Astrocyte (in vitro differentiated cells and primary cell): ENCODE measurements around the gene MFN2. TPM values are rescaled to one million over a fixed set of nuclear protein-coding genes. Genes with fewer than 3 reads are reported as not detected.

Experiments
- DNase-seq: peaks from one replicate; pipeline ENCODE4 v3.0.0-alpha.2; 2010; ENCODE audit warnings: low read depth
- FAIRE-seq: peaks from 2 replicates; lab custom pipeline; 2011; peaks lifted over from hg19 to GRCh38; lab: Jason Lieb, UNC
- H2AFZ ChIP-seq: 2 replicates; pipeline ENCODE4 v1.6.0; 2012; ENCODE audit warnings: low read depth, low read length, inconsistent platforms
- H3K27ac ChIP-seq: 2 replicates; pipeline ENCODE4 v1.5.1; 2011; ENCODE audit warnings: low read depth, low read length, inconsistent platforms
- H3K27me3 ChIP-seq: 2 replicates; pipeline ENCODE4 v1.6.0; 2011; ENCODE audit warnings: low read length, inconsistent platforms; ENCODE audit not compliant: insufficient read depth
- H3K36me3 ChIP-seq: 2 replicates; pipeline ENCODE4 v1.5.1; 2011; ENCODE audit warnings: low read length, inconsistent platforms; ENCODE audit not compliant: insufficient read depth
- H3K4me1 ChIP-seq: 2 replicates; pipeline ENCODE4 v1.5.1; 2011; ENCODE audit warnings: low read length, inconsistent platforms; ENCODE audit not compliant: insufficient read depth
- H3K4me2 ChIP-seq: 2 replicates; pipeline ENCODE4 v1.6.0; 2012; ENCODE audit warnings: low read length, inconsistent platforms
- H3K4me3 ChIP-seq: 2 replicates; pipeline ENCODE4 v1.5.1; 2011; ENCODE audit warnings: low read depth, mild to moderate bottlenecking, low read length, inconsistent platforms; ENCODE audit not compliant: insufficient read depth
- H3K79me2 ChIP-seq: 2 replicates; pipeline ENCODE4 v1.6.0; 2012; ENCODE audit warnings: mild to moderate bottlenecking, low read length, inconsistent platforms; ENCODE audit not compliant: insufficient read depth
- H3K9ac ChIP-seq: 2 replicates; pipeline ENCODE4 v1.6.0; 2012; ENCODE audit warnings: mild to moderate bottlenecking, low read length, inconsistent platforms
- H3K9me3 ChIP-seq: 2 replicates; pipeline ENCODE4 v1.5.1; 2012; ENCODE audit warnings: low read depth, mild to moderate bottlenecking, low read length, inconsistent platforms; ENCODE audit not compliant: insufficient read depth
- H4K20me1 ChIP-seq: 2 replicates; pipeline ENCODE4 v1.6.0; 2012; ENCODE audit warnings: low read length, inconsistent platforms; ENCODE audit not compliant: insufficient read depth
- H3K27ac Mint-ChIP-seq: one replicate; pipeline ENCODE4 v1.8.0; 2021; ENCODE audit warnings: mild to moderate bottlenecking, mixed read lengths; ENCODE audit not compliant: unreplicated experiment
- H3K27me3 Mint-ChIP-seq: one replicate; pipeline ENCODE4 v1.8.0; 2021; ENCODE audit warnings: low read depth, mixed read lengths; ENCODE audit not compliant: unreplicated experiment
- H3K36me3 Mint-ChIP-seq: one replicate; pipeline ENCODE4 v1.8.0; 2021; ENCODE audit warnings: low read depth, mixed read lengths; ENCODE audit not compliant: unreplicated experiment
- H3K4me1 Mint-ChIP-seq: one replicate; pipeline ENCODE4 v1.8.0; 2021; ENCODE audit warnings: low read depth, mixed read lengths; ENCODE audit not compliant: unreplicated experiment
- H3K4me3 Mint-ChIP-seq: one replicate; pipeline ENCODE4 v1.8.0; 2021; ENCODE audit warnings: mild to moderate bottlenecking, moderate library complexity, mixed read lengths; ENCODE audit not compliant: unreplicated experiment
- H3K9me3 Mint-ChIP-seq: one replicate; pipeline ENCODE4 v1.8.0; 2021; ENCODE audit warnings: mild to moderate bottlenecking, mixed read lengths; ENCODE audit not compliant: unreplicated experiment
- EZH2 ChIP-seq: IDR thresholded peaks from 2 replicates; pipeline ENCODE4 v1.6.1; 2012; ENCODE audit warnings: mild to moderate bottlenecking, low read length, inconsistent platforms; ENCODE audit not compliant: insufficient read depth
- total RNA-seq: library from RNA; stranded (reverse); gene quantifications from 2 replicates; pipeline ENCODE4 v1.2.1, GENCODE V29; 2021
- TF ChIP-seq, protein P1 (sequence below): IDR thresholded peaks from 2 replicates; pipeline ENCODE4 v1.5.1; 2011; ENCODE audit warnings: low read depth, mild to moderate bottlenecking, inconsistent platforms, low read length, moderate library complexity; ENCODE audit not compliant: insufficient read depth

MFN2 gene
- total RNA-seq, 1 donor from 2014 or later, result 75.5 TPM

DNA sequence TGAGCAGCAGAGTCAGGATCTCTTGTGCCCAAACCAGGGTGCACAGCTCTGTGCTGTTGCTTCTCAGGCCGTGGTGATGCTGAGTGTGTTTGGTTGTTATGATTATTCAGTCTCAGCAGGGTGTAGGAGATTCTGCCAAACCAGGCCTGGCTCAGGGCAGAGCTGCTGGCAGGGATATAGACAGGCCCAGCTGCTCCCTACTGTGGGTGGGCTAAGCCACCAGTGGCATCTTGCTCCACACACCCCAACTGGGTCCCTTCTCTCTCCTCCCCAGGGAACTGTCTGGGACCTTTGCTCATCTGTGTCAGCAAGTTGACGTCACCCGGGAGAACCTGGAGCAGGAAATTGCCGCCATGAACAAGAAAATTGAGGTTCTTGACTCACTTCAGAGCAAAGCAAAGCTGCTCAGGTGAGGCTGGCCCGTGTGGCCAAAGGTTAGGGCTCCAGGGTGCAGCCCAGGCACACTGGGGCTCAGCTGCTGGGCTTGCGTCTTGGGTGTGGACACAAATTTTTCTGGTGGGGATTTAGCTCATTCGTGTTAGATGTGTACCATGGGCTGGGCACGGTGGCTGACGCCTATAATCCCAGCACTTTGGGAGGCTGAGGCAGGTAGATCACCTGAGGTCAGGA lies 29.2 kb downstream of the MFN2 start:
- H3K9me3 Mint-ChIP-seq, result no peaks in the 10 kb centered on the region
- peaks cover 38% of the 10 kb centered on the region for H3K36me3 Mint-ChIP-seq
- FAIRE-seq (no peak), DNase-seq (no peak)
- H3K4me3 Mint-ChIP-seq, result no peak overlapping the region
- Histone ChIP-seq H3K9me3 (no peaks in the 10 kb centered on the region), H3K36me3 (peaks cover 37% of the 10 kb centered on the region), H2AFZ (no peak overlapping the region), H3K27me3 (no peaks in the 10 kb centered on the region), H3K4me2 (no peak overlapping the region), H3K9ac (no peak overlapping the region), H4K20me1 (peaks cover 8% of the 10 kb centered on the region), H3K4me1 (peaks cover 9% of the 10 kb centered on the region), H3K79me2 (no peaks in the 10 kb centered on the region), H3K4me3 (no peak overlapping the region), H3K27ac (no peak overlapping the region)
- H3K27me3 Mint-ChIP-seq, result no peaks in the 10 kb centered on the region
- no peak overlapping the region for H3K27ac Mint-ChIP-seq
- H3K4me1 Mint-ChIP-seq, result peaks cover 5% of the 10 kb centered on the region
- TF ChIP-seq, protein P1, sequence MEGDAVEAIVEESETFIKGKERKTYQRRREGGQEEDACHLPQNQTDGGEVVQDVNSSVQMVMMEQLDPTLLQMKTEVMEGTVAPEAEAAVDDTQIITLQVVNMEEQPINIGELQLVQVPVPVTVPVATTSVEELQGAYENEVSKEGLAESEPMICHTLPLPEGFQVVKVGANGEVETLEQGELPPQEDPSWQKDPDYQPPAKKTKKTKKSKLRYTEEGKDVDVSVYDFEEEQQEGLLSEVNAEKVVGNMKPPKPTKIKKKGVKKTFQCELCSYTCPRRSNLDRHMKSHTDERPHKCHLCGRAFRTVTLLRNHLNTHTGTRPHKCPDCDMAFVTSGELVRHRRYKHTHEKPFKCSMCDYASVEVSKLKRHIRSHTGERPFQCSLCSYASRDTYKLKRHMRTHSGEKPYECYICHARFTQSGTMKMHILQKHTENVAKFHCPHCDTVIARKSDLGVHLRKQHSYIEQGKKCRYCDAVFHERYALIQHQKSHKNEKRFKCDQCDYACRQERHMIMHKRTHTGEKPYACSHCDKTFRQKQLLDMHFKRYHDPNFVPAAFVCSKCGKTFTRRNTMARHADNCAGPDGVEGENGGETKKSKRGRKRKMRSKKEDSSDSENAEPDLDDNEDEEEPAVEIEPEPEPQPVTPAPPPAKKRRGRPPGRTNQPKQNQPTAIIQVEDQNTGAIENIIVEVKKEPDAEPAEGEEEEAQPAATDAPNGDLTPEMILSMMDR, result no peak
- no peak for TF ChIP-seq EZH2

DNA sequence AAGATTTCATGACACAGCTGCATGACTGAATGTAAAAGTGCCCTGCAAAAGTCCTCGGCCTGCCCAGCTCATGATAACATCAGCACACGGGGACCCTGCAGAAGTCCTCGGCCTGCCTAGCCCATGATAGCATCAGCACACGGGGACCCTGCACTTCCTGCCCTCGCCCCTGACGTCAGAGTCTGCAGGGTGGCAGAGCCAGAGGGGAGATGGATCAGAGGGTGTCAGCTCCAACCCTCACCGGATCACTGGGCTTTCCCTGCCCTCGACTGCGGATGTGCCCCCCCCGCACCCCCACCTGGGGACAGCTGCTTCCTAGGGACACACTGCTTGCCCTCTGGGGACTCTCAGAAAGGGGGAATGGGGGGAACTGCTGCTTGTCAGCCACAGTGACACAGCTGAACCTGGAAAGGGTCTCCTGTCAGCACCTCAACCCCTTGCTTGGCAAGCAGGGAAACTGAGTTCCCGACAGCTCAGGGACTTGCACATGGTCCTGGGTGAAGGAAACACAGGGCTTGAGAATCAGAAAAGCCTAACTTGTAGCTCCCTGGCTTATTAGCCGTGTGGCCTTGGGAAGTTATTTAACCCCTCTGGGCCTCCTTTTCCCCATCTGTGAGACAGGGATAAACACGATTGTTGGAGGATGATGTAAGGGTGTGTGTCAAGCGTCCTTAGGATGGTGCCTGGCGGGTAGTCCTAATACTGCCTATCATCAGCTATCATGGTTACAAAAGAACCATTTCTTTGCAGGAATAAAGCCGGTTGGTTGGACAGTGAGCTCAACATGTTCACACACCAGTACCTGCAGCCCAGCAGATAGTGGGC lies 30.7 kb downstream of the MFN2 start:
- H3K27ac Mint-ChIP-seq, result no peak overlapping the region
- H3K9ac ChIP-seq, result no peak overlapping the region
- H3K27me3 Mint-ChIP-seq, result no peaks in the 10 kb centered on the region
- no peak overlapping the region for H3K4me3 Mint-ChIP-seq
- no peak for DNase-seq
- H3K79me2 ChIP-seq, result no peaks in the 10 kb centered on the region
- peaks cover 8% of the 10 kb centered on the region for H4K20me1 ChIP-seq
- H2AFZ ChIP-seq, result no peak overlapping the region
- H3K9me3 ChIP-seq, result no peaks in the 10 kb centered on the region
- H3K4me1 Mint-ChIP-seq, result peaks cover 10% of the 10 kb centered on the region
- peaks cover 13% of the 10 kb centered on the region for H3K4me1 ChIP-seq
- no peak for TF ChIP-seq EZH2
- TF ChIP-seq, protein P1, result no peak
- H3K36me3 ChIP-seq, result peaks cover 22% of the 10 kb centered on the region
- H3K27me3 ChIP-seq, result no peaks in the 10 kb centered on the region
- H3K4me2 ChIP-seq, result no peak overlapping the region
- peaks cover 30% of the 10 kb centered on the region for H3K36me3 Mint-ChIP-seq
- no peak for FAIRE-seq
- H3K9me3 Mint-ChIP-seq, result no peaks in the 10 kb centered on the region
- no peak overlapping the region for H3K4me3 ChIP-seq
- no peak overlapping the region for H3K27ac ChIP-seq

DNA sequence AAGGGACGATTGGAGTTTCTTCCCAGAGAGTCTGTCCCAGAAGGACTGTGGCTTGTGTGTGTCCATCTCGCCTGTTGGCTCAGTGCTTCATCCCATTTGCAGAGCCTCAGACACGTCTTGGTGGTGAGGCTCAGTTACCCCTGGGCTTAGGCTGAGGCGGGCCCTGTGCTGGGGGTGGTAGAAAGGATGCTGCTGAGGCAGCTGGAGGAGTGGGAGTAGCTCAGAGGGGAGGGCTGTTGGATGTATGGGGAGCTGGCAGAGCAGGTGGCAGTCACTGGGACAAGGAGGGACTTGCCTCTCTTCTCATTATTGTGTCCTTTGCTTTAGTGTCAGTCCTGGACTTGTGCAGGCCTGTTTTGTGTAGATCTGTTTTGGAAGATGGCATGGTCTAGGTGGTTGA lies 31.8 kb downstream of the MFN2 start:
- DNase-seq (no peak), FAIRE-seq (no peak)
- H3K4me1 Mint-ChIP-seq, result peaks cover 10% of the 10 kb centered on the region
- Histone ChIP-seq H3K79me2 (no peaks in the 10 kb centered on the region), H2AFZ (no peak overlapping the region), H4K20me1 (peaks cover 8% of the 10 kb centered on the region), H3K4me2 (no peak overlapping the region), H3K36me3 (peaks cover 14% of the 10 kb centered on the region), H3K27ac (no peak overlapping the region), H3K4me3 (no peak overlapping the region), H3K4me1 (peaks cover 13% of the 10 kb centered on the region), H3K9me3 (no peaks in the 10 kb centered on the region), H3K9ac (no peak overlapping the region), H3K27me3 (no peaks in the 10 kb centered on the region)
- no peak for TF ChIP-seq EZH2
- TF ChIP-seq, protein P1, result no peak
- H3K9me3 Mint-ChIP-seq, result no peaks in the 10 kb centered on the region
- no peaks in the 10 kb centered on the region for H3K27me3 Mint-ChIP-seq
- no peak overlapping the region for H3K27ac Mint-ChIP-seq
- no peak overlapping the region for H3K4me3 Mint-ChIP-seq
- H3K36me3 Mint-ChIP-seq, result peaks cover 25% of the 10 kb centered on the region
